MM.1S (cell line): ENCODE results near the gene SDCBP2.

Experiments used
- DNase-seq: peaks from one replicate; pipeline ENCODE4 v3.0.0-alpha.2; 2015
- H2AFZ ChIP-seq: fragments of 300-600 bp; sonication (generic); 2 replicates; pipeline ENCODE4 v1.6.0; 2016; ENCODE audit warnings: antibody characterized with exemption, low read length
- H3F3A ChIP-seq: fragments of 300-600 bp; sonication (generic); 2 replicates; pipeline ENCODE4 v1.6.1; 2016; ENCODE audit warnings: mild to moderate bottlenecking, antibody characterized with exemption, low read length, moderate library complexity, mixed read lengths; ENCODE audit not compliant: insufficient read depth
- H3K27ac ChIP-seq: fragments of 300-600 bp; sonication (generic); 2 replicates; pipeline ENCODE4 v1.5.1; 2016; ENCODE audit warnings: mild to moderate bottlenecking, low read length
- H3K27me3 ChIP-seq: fragments of 300-600 bp; sonication (generic); replicated peaks from 2 replicates; pipeline ENCODE4 v1.6.0; 2016; ENCODE audit warnings: low read length; ENCODE audit not compliant: insufficient read depth
- H3K36me3 ChIP-seq: fragments of 300-600 bp; sonication (generic); replicated peaks from 2 replicates; pipeline ENCODE4 v1.6.1; 2016; ENCODE audit warnings: mild to moderate bottlenecking, low read length, mixed read lengths; ENCODE audit not compliant: insufficient read depth
- H3K4me1 ChIP-seq: fragments of 300-600 bp; sonication (generic); 2 replicates; pipeline ENCODE4 v1.6.1; 2016; ENCODE audit warnings: low read length, mixed read lengths
- H3K4me2 ChIP-seq: fragments of 300-600 bp; sonication (generic); 2 replicates; pipeline ENCODE4 v1.6.0; 2016; ENCODE audit warnings: low read depth, low read length
- H3K4me3 ChIP-seq: fragments of 300-600 bp; sonication (generic); 2 replicates; pipeline ENCODE4 v1.5.1; 2016; ENCODE audit warnings: low read length, mixed read lengths
- H3K79me2 ChIP-seq: fragments of 300-600 bp; sonication (generic); 2 replicates; pipeline ENCODE4 v1.6.1; 2016; ENCODE audit warnings: mixed run types, low read length, mixed read lengths
- H3K9ac ChIP-seq: fragments of 300-600 bp; sonication (generic); 2 replicates; pipeline ENCODE4 v1.6.1; 2016; ENCODE audit warnings: low read length, mixed read lengths
- H3K9me2 ChIP-seq: fragments of 300-600 bp; sonication (generic); replicated peaks from 2 replicates; pipeline ENCODE4 v1.6.1; 2016; ENCODE audit warnings: mild to moderate bottlenecking, low read length, mixed read lengths; ENCODE audit not compliant: insufficient read depth
- H3K9me3 ChIP-seq: fragments of 300-600 bp; sonication (generic); replicated peaks from 2 replicates; pipeline ENCODE4 v1.6.1; 2016; ENCODE audit warnings: mild to moderate bottlenecking, low read length, mixed read lengths; ENCODE audit not compliant: insufficient read depth
- H4K20me1 ChIP-seq: fragments of 300-600 bp; sonication (generic); 2 replicates; pipeline ENCODE4 v1.6.1; 2016; ENCODE audit warnings: mild to moderate bottlenecking, low read length, moderate library complexity, mixed read lengths; ENCODE audit not compliant: insufficient read depth
- EZH2 ChIP-seq: fragments of 300-600 bp; sonication (generic); optimal IDR thresholded peaks from 2 replicates; pipeline ENCODE3; 2017; ENCODE audit warnings: low read depth, mild to moderate bottlenecking, antibody characterized with exemption, low read length, mixed read lengths
- EZH2phosphoT487 ChIP-seq: fragments of 300-600 bp; sonication (generic); IDR thresholded peaks from 2 replicates; pipeline ENCODE4 v1.6.1; 2018; ENCODE audit warnings: antibody characterized with exemption, low read length
- TF ChIP-seq, protein P1 (sequence below): fragments of 300-600 bp; sonication (generic); IDR thresholded peaks from 2 replicates; pipeline ENCODE4 v1.5.1; 2016; ENCODE audit warnings: antibody characterized with exemption, low read length, mixed read lengths

SDCBP2 gene

GRCh38 chr20:1333462-1334369, 4.8 kb upstream of the SDCBP2 start:
- Histone ChIP-seq H3K9me2 (no peaks in the 10 kb centered on the region), H3K27ac (no peak overlapping the region), H3K4me2 (no peak overlapping the region), H4K20me1 (no peaks in the 10 kb centered on the region; the same call in 1 of the 2 replicates), H3K4me1 (no peaks in the 10 kb centered on the region), H3K9me3 (no peaks in the 10 kb centered on the region), H2AFZ (no peak overlapping the region), H3K4me3 (no peak overlapping the region), H3F3A (no peaks in the 10 kb centered on the region), H3K9ac (no peak overlapping the region), H3K79me2 (peaks cover 23% of the 10 kb centered on the region), H3K36me3 (no peaks in the 10 kb centered on the region), H3K27me3 (no peaks in the 10 kb centered on the region)
- TF ChIP-seq, protein P1, sequence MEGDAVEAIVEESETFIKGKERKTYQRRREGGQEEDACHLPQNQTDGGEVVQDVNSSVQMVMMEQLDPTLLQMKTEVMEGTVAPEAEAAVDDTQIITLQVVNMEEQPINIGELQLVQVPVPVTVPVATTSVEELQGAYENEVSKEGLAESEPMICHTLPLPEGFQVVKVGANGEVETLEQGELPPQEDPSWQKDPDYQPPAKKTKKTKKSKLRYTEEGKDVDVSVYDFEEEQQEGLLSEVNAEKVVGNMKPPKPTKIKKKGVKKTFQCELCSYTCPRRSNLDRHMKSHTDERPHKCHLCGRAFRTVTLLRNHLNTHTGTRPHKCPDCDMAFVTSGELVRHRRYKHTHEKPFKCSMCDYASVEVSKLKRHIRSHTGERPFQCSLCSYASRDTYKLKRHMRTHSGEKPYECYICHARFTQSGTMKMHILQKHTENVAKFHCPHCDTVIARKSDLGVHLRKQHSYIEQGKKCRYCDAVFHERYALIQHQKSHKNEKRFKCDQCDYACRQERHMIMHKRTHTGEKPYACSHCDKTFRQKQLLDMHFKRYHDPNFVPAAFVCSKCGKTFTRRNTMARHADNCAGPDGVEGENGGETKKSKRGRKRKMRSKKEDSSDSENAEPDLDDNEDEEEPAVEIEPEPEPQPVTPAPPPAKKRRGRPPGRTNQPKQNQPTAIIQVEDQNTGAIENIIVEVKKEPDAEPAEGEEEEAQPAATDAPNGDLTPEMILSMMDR = no peak
- TF ChIP-seq EZH2phosphoT487 = no peak
- no peak for TF ChIP-seq EZH2
- DNase-seq = no peak

DNA sequence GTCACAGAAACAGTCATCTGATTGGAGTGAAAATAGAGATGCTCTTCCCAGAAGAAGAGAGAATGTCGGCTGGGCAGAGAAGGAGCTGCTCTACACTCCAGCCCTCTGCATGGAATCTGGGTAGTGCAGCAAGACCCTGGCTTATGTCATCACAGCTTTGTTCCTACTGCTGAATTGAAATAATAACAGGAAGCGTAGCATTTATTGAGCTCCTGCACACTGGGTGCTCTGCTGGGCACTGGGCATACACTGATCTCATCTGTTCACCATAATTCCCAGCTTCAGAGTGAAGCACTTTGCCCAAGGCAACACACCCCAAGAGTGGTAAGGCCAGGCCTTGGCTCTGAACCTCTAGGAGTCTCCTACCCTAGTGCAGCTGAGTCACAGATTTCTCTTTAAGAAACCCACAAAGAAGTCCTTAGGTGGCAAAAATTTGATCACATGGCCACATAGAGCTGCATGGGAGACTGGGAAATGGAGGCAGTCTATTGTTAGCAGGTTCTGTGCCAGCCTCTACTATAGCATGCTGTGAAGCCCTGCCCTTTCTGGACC, 3.9 kb upstream of the SDCBP2 start:
- no peak for DNase-seq
- no peaks in the 10 kb centered on the region for H3K4me1 ChIP-seq
- no peak overlapping the region for H3K4me2 ChIP-seq
- H3K9me2 ChIP-seq = no peaks in the 10 kb centered on the region
- H3K27me3 ChIP-seq = no peaks in the 10 kb centered on the region
- no peak for TF ChIP-seq EZH2
- TF ChIP-seq, protein P1 = no peak
- TF ChIP-seq EZH2phosphoT487 = no peak
- peaks cover 32% of the 10 kb centered on the region for H3K79me2 ChIP-seq
- no peaks in the 10 kb centered on the region for H3K9me3 ChIP-seq
- H3K9ac ChIP-seq = no peak overlapping the region
- no peak overlapping the region for H3K4me3 ChIP-seq
- H3K27ac ChIP-seq = no peak overlapping the region
- H2AFZ ChIP-seq = no peak overlapping the region
- no peaks in the 10 kb centered on the region; the same call in 1 of the 2 replicates for H4K20me1 ChIP-seq
- no peaks in the 10 kb centered on the region for H3K36me3 ChIP-seq
- H3F3A ChIP-seq = no peaks in the 10 kb centered on the region

DNA sequence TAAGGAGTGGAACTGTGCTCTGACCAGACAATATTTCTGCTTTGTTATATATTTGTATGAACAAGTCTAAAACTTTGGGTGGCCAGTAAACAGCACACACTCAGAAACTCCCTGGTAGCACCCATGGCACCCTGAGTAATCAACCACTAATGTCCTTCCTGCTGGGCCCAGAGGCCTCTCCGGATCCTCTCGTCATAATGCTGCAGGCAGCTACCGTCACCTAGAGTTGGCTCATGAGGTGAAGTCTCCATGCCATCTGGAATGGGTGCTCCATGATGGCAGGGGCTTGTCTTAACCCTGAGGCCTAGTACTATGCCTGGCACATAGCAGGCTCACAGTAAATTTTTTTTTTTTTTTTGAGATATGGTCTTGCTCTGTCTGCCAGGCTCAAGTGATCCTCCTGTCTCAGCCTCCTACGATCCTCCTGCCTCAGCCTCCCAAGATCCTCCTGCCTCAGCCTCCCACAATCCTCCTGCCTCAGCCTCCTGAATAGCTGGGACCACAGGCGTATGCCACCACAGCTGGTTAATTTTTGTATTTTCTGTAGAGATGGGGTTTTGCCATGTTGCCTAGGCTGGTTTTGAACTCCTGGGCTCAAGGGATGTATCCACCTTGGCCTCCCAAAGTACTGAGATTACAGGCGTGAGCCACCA, 3.0 kb upstream of the SDCBP2 start:
- no peak overlapping the region for H3K9ac ChIP-seq
- no peaks in the 10 kb centered on the region for H3K4me1 ChIP-seq
- TF ChIP-seq EZH2 (no peak), EZH2phosphoT487 (no peak)
- TF ChIP-seq, protein P1 = no peak
- no peaks in the 10 kb centered on the region for H3K27me3 ChIP-seq
- H3K36me3 ChIP-seq = no peaks in the 10 kb centered on the region
- peaks cover 41% of the 10 kb centered on the region for H3K79me2 ChIP-seq
- no peak overlapping the region for H3K4me3 ChIP-seq
- H4K20me1 ChIP-seq = no peaks in the 10 kb centered on the region; the same call in 1 of the 2 replicates
- no peak overlapping the region for H3K27ac ChIP-seq
- H3K9me3 ChIP-seq = no peaks in the 10 kb centered on the region
- DNase-seq = no peak
- H3F3A ChIP-seq = no peaks in the 10 kb centered on the region
- H3K9me2 ChIP-seq = no peaks in the 10 kb centered on the region
- no peak overlapping the region for H3K4me2 ChIP-seq
- no peak overlapping the region for H2AFZ ChIP-seq
